Osteoblast (primary cell): ENCODE measurements around the gene ASPDH. TPM values are rescaled to one million over a fixed set of nuclear protein-coding genes. Genes with fewer than 3 reads are reported as not detected.

Source experiments
- DNase-seq: peaks from one replicate; pipeline ENCODE4 v3.0.0; 2011; ENCODE audit warnings: low spot score, mixed read lengths; ENCODE audit not compliant: insufficient read length; ENCODE audit errors: missing footprints
- H2AFZ ChIP-seq: 2 replicates; pipeline ENCODE4 v1.6.0; 2011; ENCODE audit warnings: mild to moderate bottlenecking, low read length
- H3K27ac ChIP-seq: 2 replicates; pipeline ENCODE4 v1.5.1; 2011; ENCODE audit warnings: mild to moderate bottlenecking, low read depth, low read length, moderate library complexity
- H3K27me3 ChIP-seq: 2 replicates; pipeline ENCODE4 v1.6.0; 2012; ENCODE audit warnings: mild to moderate bottlenecking, control low read depth, inconsistent platforms, low read length, moderate library complexity; ENCODE audit not compliant: insufficient read depth
- H3K36me3 ChIP-seq: 2 replicates; pipeline ENCODE4 v1.5.1; 2011; ENCODE audit warnings: mild to moderate bottlenecking, low read length, control low read depth, moderate library complexity; ENCODE audit not compliant: insufficient read depth
- H3K4me1 ChIP-seq: 2 replicates; pipeline ENCODE4 v1.5.1; 2011; ENCODE audit warnings: mild to moderate bottlenecking, low read length, control low read depth, moderate library complexity; ENCODE audit not compliant: insufficient read depth
- H3K4me2 ChIP-seq: 2 replicates; pipeline ENCODE4 v1.6.0; 2011; ENCODE audit warnings: mild to moderate bottlenecking, low read length; ENCODE audit not compliant: insufficient read depth
- H3K4me3 ChIP-seq: fragments of 200-600 bp; sonication (generic); 3 replicates; pipeline ENCODE4 v1.5.1; 2012; ENCODE audit warnings: mild to moderate bottlenecking, low read length, inconsistent platforms; ENCODE audit not compliant: insufficient read depth
- H3K79me2 ChIP-seq: 2 replicates; pipeline ENCODE4 v1.6.0; 2012; ENCODE audit warnings: mild to moderate bottlenecking, low read length, control low read depth, inconsistent platforms; ENCODE audit not compliant: insufficient read depth
- H3K9me3 ChIP-seq: 2 replicates; pipeline ENCODE4 v1.5.1; 2011; ENCODE audit warnings: low read depth, low read length, control low read depth
- H4K20me1 ChIP-seq: 2 replicates; pipeline ENCODE4 v1.6.0; 2012; ENCODE audit warnings: mild to moderate bottlenecking, low read length, control low read depth; ENCODE audit not compliant: insufficient read depth
- CTCF ChIP-seq: IDR thresholded peaks from 2 replicates; pipeline ENCODE4 v1.5.1; 2011; ENCODE audit warnings: mild to moderate bottlenecking, low read depth, low read length, moderate library complexity; ENCODE audit errors: extremely low read depth
- total RNA-seq: library from RNA; depleted of rRNA; stranded (reverse); fragments of >200 nt; gene quantifications from 2 replicates; pipeline ENCODE4 v1.2.3, GENCODE V29; 2012

Gene ASPDH
- total RNA-seq, 1 donor: not detected

- Histone ChIP-seq H4K20me1 (peaks cover 9% of the 10 kb centered on the region), H3K27me3 (peaks cover 15% of the 10 kb centered on the region), H3K4me3 (no peak overlapping the region), H3K9me3 (no peaks in the 10 kb centered on the region), H3K4me2 (no peak overlapping the region), H3K27ac (no peak overlapping the region), H3K79me2 (no peaks in the 10 kb centered on the region), H3K36me3 (no peaks in the 10 kb centered on the region), H2AFZ (no peak overlapping the region), H3K4me1 (no peaks in the 10 kb centered on the region)
- no peak for TF ChIP-seq CTCF
- DNase-seq: no peak
These were observed 28.3 kb downstream of the ASPDH start for GRCh38 chr19:50485284-50485955.

DNA sequence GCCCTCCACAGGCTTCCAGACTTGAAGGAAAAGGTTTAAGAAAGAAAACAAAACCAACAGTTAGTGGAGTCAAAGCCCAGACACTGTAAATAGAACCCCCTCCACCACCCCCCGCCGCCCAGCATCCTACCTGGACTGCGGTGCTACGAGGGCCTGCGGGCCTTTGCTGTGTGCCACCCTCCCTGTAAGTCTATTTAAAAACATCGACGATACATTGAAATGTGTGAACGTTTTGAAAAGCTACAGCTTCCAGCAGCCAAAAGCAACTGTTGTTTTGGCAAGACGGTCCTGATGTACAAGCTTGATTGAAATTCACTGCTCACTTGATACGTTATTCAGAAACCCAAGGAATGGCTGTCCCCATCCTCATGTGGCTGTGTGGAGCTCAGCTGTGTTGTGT is 30.8 kb downstream of the ASPDH start:
- TF ChIP-seq CTCF: no peak
- Histone ChIP-seq H3K4me3 (no peak overlapping the region), H3K27ac (no peak overlapping the region), H3K4me2 (no peak overlapping the region), H3K9me3 (no peaks in the 10 kb centered on the region), H3K36me3 (peaks cover 9% of the 10 kb centered on the region), H3K27me3 (peaks cover 12% of the 10 kb centered on the region), H3K4me1 (no peaks in the 10 kb centered on the region), H3K79me2 (peaks cover 15% of the 10 kb centered on the region), H4K20me1 (peaks cover 26% of the 10 kb centered on the region), H2AFZ (no peak overlapping the region)
- no peak for DNase-seq

DNA sequence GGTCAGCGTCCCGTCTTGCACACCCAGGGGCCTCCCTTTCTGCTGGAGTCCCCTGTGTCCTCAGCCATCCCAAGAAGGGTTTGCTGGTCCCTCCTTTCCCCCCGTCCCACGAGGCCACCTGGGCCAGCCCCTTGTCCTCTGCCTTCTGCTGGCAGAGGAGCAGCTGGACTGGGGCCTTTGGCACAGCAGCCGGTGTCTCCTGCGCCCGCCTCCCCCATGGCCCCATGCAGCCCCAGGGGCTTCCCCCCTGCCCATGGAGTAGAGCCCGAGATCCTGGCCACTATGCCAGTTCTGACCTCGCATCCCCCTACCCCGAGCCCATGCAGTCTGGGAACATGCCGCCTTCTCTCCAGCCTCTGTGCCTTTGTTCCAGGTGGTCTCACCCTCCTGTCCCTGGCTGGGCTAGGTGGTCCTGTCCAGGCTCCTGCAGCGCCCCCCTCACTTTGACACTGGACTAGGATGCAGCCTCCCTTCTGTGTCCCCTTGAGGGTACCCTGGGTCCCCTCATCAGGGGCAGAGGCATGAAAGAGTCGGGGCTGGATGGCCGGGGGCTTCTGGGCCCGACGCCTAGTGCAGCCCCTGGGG is 31.4 kb downstream of the ASPDH start:
- DNase-seq: no peak
- Histone ChIP-seq H3K4me2 (no peak overlapping the region), H3K4me3 (no peak overlapping the region), H3K36me3 (peaks cover 10% of the 10 kb centered on the region), H2AFZ (no peak overlapping the region), H3K4me1 (peaks cover 3% of the 10 kb centered on the region), H3K9me3 (no peaks in the 10 kb centered on the region), H4K20me1 (peaks cover 28% of the 10 kb centered on the region), H3K27me3 (peaks cover 8% of the 10 kb centered on the region), H3K79me2 (peaks cover 21% of the 10 kb centered on the region), H3K27ac (no peak overlapping the region)
- TF ChIP-seq CTCF: no peak

GRCh38 chr19:50481351-50482149 is 32.2 kb downstream of the ASPDH start:
- TF ChIP-seq CTCF: no peak
- no peak overlapping the region for H3K4me3 ChIP-seq
- H3K9me3 ChIP-seq: no peaks in the 10 kb centered on the region
- H3K79me2 ChIP-seq: peaks cover 23% of the 10 kb centered on the region
- no peak overlapping the region for H3K4me2 ChIP-seq
- no peak for DNase-seq
- no peak overlapping the region for H3K27ac ChIP-seq
- no peaks in the 10 kb centered on the region for H3K27me3 ChIP-seq
- H3K36me3 ChIP-seq: peaks cover 10% of the 10 kb centered on the region
- H3K4me1 ChIP-seq: peaks cover 7% of the 10 kb centered on the region
- peaks cover 23% of the 10 kb centered on the region for H4K20me1 ChIP-seq
- H2AFZ ChIP-seq: no peak overlapping the region
